Ovary (tissue), 10 donors: Measurements from ENCODE around the gene ADGRB2. TPM values are rescaled to one million over a fixed set of nuclear protein-coding genes. Genes with fewer than 3 reads are reported as not detected.

Source experiments
- DNase-seq, 5 donors: peaks; one replicate each; pipeline ENCODE4 v3.0.0-alpha.2; 2019 to 2020
- H3K27ac ChIP-seq, 2 donors: fragments of 200-600 bp; one replicate each; pipeline versions ENCODE4 v1.5.1 to v1.8.0; 2019 to 2022
- H3K27me3 ChIP-seq: fragments of 200-600 bp; one replicate; pipeline ENCODE4 v1.8.0; 2022
- H3K36me3 ChIP-seq: fragments of 200-600 bp; sonication (generic); one replicate; pipeline ENCODE4 v1.5.1; 2019
- H3K4me1 ChIP-seq: one replicate; pipeline ENCODE4 v1.8.1; 2013; ENCODE audit warnings: mild to moderate bottlenecking, moderate library complexity; ENCODE audit not compliant: insufficient read depth
- H3K4me3 ChIP-seq: fragments of 200-600 bp; sonication (generic); one replicate; pipeline ENCODE4 v1.5.1; 2017
- H3K9me3 ChIP-seq, 2 donors: fragments of 200-600 bp in 1 of 2; sonication (generic) in 1 of 2; one replicate each; pipeline versions ENCODE4 v1.5.1 to v1.8.1; 2013 to 2019; ENCODE audit warnings: mild to moderate bottlenecking in 1 of 2, moderate library complexity in 1 of 2
- CTCF ChIP-seq, 3 donors: fragments of 450-650 bp in 2 of 3; fragments of 200-600 bp in 1 of 3; IDR thresholded peaks; one replicate each; pipeline versions ENCODE4 v1.5.1 to v1.8.0; 2016 to 2022; ENCODE audit warnings: antibody characterized with exemption in 3 of 3, mild to moderate bottlenecking in 1 of 3
- EP300 ChIP-seq: sonication (generic); formaldehyde crosslinking; IDR thresholded peaks from one replicate; pipeline ENCODE4 v1.6.1; 2017; ENCODE audit warnings: antibody characterized with exemption
- POLR2A ChIP-seq: fragments of 450-650 bp; IDR thresholded peaks from one replicate; pipeline ENCODE4 v1.6.1; 2017; ENCODE audit warnings: antibody characterized with exemption, mild to moderate bottlenecking, moderate library complexity
- WGBS, 3 donors: extraction: QIAGEN DNeasy Blood & Tissue Kit in 1 of 3; methylation state at CpG; one replicate each; pipeline versions ENCODE4 v1.1.5 to v1.1.7; 2013 to 2017; 5-methylcytosine and 5-hydroxymethylcytosine counted together
- intact Hi-C, 4 donors: fragments of 100-400 bp; cut with DNase I; formaldehyde crosslinking; loops; one replicate each; pipeline versions ENCODE4 v1.11.0 to v1.15.1; 2022 to 2023
- long read RNA-seq, 3 donors: library from polyadenylated mRNA in 2 of 3; unstranded in 2 of 3; transcript quantifications; one replicate each; pipeline ENCODE4 v2.0.0 and lab custom pipeline, GENCODE V29; 2021 to 2026
- polyA plus RNA-seq, 2 donors: library from polyadenylated mRNA; stranded (reverse); fragments of 200-250 nt in 1 of 2; fragments of 350-450 nt in 1 of 2; fragmentation: Illumina TruSeq in 1 of 2; extraction: RNeasy Lipid Tissue Mini Kit (QIAGEN cat#74804) in 1 of 2; gene quantifications; one replicate each; pipeline ENCODE4 v1.2.3, GENCODE V29; 2013 to 2014
- total RNA-seq, 7 donors: library from RNA; depleted of rRNA in 2 of 7; stranded (reverse); fragments of >200 nt in 2 of 7; fragmentation: NEBNext Ultra II Directional in 3 of 7; extraction: Animal tissue kit (Norgen Biotek cat#: 25700) in 3 of 7; gene quantifications; one replicate each; pipeline versions ENCODE4 v1.1.0 to v1.2.4, GENCODE V29; 2016 to 2023
- donor health status: DM: no; HTN: no; CAD: no; lungs with moderate emphysema.
- donor health status: DM: no; HTN: no; CAD: no.
- donor health status: Bipolar disorder and iron deficiency.
- donor health status: DM: yes; HTN: yes; CAD: no.
- donor health status: DM: no; HTN: no; CAD: no.
- donor health status: DM: yes; HTN: yes; CAD: no.

The ADGRB2 gene
- total RNA-seq (1 to 10 TPM in 6 of 7 donors, under 1 TPM in 1; 0.48 to 7.2 (median 1.6) TPM), polyA plus RNA-seq (1 to 10 TPM in 1 of 2 donors, under 1 TPM in 1; 0.30 to 2.6 TPM)
- long read RNA-seq, donor 1, partial matches to known transcripts, result 1 of 2 reads
- long read RNA-seq, donor 1, other reads (novel, unspliced or antisense), result 1 of 2 reads
- long read RNA-seq, donor 2, result 0 reads
- long read RNA-seq, donor 3, partial matches to known transcripts, result 2 of 4 reads
- long read RNA-seq, donor 3, other reads (novel, unspliced or antisense), result 2 of 4 reads

GRCh38 chr1:31764312-31765040, at the start of gene ADGRB2:
Gene ADGRB2 (minus strand): TSS chr1:31764340. CDS start chr1:31757221, 7,119 bp downstream.
- intact Hi-C loops, result no loop called here

GRCh38 chr1:31812158-31812829, 48.2 kb upstream of the ADGRB2 start:
- intact Hi-C loops, result no loop called here

More at GRCh38 chr1:31764312-31765040, at the start of gene ADGRB2:
- no peaks in the 10 kb centered on the region for H3K27me3 ChIP-seq
- H3K36me3 ChIP-seq, result no peaks in the 10 kb centered on the region
- TF ChIP-seq POLR2A (no peak), CTCF (IDR thresholded peaks at IDR 0.05) (no peak), EP300 (no peak)
- H3K4me1 ChIP-seq, result peaks cover 14% of the 10 kb centered on the region
- peak within 1 kb of the TSS; percentile 43 for H3K4me3 ChIP-seq
- no peak within 1 kb of the TSS for H3K27ac ChIP-seq
- 2 to 7% (median 2%) methylated on average over 29 to 59 of the region's 59 CpGs for WGBS, 3 donors
- H3K9me3 ChIP-seq, result no peaks in the 10 kb centered on the region
- DNase-seq, result peak in 3 of 5 donors; percentile 50 to 60 (median 55)

GRCh38 chr1:31811605-31812004, 47.5 kb upstream of the ADGRB2 start:
- Histone ChIP-seq H3K27ac (no peak overlapping the region), H3K9me3 (no peaks in the 10 kb centered on the region), H3K27me3 (no peaks in the 10 kb centered on the region), H3K4me1 (no peaks in the 10 kb centered on the region), H3K4me3 (no peak overlapping the region), H3K36me3 (no peaks in the 10 kb centered on the region)
- intact Hi-C loops, result no loop called here
- no peak for TF ChIP-seq POLR2A
- TF ChIP-seq CTCF (IDR thresholded peaks at IDR 0.05), result no peak
- TF ChIP-seq EP300, result no peak
- 17 to 34% (median 20%) methylated on average over 7 of the region's 7 CpGs for WGBS, 3 donors
- DNase-seq, result no peak

More at GRCh38 chr1:31812158-31812829, 48.2 kb upstream of the ADGRB2 start:
- no peaks in the 10 kb centered on the region for H3K36me3 ChIP-seq
- no peak overlapping the region for H3K4me3 ChIP-seq
- TF ChIP-seq POLR2A, result no peak
- TF ChIP-seq EP300, result no peak
- no peak for TF ChIP-seq CTCF (IDR thresholded peaks at IDR 0.05)
- H3K4me1 ChIP-seq, result no peaks in the 10 kb centered on the region
- no peaks in the 10 kb centered on the region for H3K9me3 ChIP-seq
- whole genome bisulfite sequencing, 3 donors, result 81 to 84% (median 83%) methylated on average over 9 of the region's 9 CpGs
- no peak for DNase-seq
- no peak overlapping the region for H3K27ac ChIP-seq
- H3K27me3 ChIP-seq, result no peaks in the 10 kb centered on the region

- 63 to 74% (median 65%) methylated on average over 4 of the region's 4 CpGs for WGBS, 3 donors
- Histone ChIP-seq H3K36me3 (no peaks in the 10 kb centered on the region), H3K4me1 (no peaks in the 10 kb centered on the region), H3K27me3 (no peaks in the 10 kb centered on the region), H3K4me3 (no peak overlapping the region), H3K9me3 (no peaks in the 10 kb centered on the region), H3K27ac (no peak overlapping the region)
- intact Hi-C loops, result no loop called here
- no peak for TF ChIP-seq POLR2A
- DNase-seq, result no peak
Observed at GRCh38 chr1:31809698-31810097, 45.6 kb upstream of the ADGRB2 start.
